ENCODE data around the gene LOXHD1. TPM values are rescaled to one million over a fixed set of nuclear protein-coding genes. Genes with fewer than 3 reads are reported as not detected.

LOXHD1 gene
- total RNA-seq, 4 donors from 2014 or later, result 0.16 TPM; not detected in 3

DNA sequence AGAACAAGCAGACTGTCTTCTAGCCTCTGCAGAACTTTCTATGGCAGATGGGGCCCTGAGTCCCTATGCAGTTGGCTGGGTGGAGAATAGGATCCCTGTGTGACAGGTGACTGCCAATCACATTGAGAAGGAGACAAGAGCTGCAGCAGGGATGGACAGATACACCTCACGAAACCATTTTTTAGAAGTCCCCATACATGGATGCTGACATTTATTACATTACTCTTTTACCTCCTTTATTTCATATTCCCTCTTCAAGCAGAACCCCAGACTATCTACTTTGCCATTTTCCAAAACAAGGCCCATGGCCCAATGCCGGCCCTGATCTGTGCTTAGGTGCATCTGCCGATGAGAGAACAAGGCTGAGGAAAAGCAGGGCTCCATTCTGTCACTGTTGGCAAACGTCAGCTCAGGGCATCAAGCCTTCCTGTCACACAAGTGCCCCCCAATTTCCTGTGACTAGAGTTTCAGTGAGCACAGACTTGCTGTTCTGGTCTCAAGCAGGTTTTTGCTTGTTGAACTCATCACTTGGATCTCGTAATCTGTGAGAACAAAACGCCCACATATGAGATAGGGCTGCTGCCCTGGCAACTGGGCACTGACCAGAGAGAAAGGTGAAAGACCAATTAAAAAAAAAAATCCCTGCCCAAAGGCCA lies 35.8 kb downstream of the LOXHD1 start:
- Histone ChIP-seq H3K4me3 (no peak overlapping the region), H3K9me3 (no peaks in the 10 kb centered on the region), H3K27me3 (no peaks in the 10 kb centered on the region), H3K36me3 (no peaks in the 10 kb centered on the region), H3K4me1 (no peaks in the 10 kb centered on the region), H3K27ac (no peak overlapping the region)
- in situ Hi-C loops (cut with MboI; ENCODE audit: low pct_ligation_motif_present in 1 of 4, low pct_unique_long_range_greater_than_20kb in 1 of 4, low sequenced_read_pairs in 3 of 4) (no loop called here), intact Hi-C loops (cut with DNase I; ENCODE audit: low total_unique reads) (no loop called here)
- TF ChIP-seq POLR2A (IDR thresholded peaks at IDR 0.05), result no peak
- TF ChIP-seq, protein P1, sequence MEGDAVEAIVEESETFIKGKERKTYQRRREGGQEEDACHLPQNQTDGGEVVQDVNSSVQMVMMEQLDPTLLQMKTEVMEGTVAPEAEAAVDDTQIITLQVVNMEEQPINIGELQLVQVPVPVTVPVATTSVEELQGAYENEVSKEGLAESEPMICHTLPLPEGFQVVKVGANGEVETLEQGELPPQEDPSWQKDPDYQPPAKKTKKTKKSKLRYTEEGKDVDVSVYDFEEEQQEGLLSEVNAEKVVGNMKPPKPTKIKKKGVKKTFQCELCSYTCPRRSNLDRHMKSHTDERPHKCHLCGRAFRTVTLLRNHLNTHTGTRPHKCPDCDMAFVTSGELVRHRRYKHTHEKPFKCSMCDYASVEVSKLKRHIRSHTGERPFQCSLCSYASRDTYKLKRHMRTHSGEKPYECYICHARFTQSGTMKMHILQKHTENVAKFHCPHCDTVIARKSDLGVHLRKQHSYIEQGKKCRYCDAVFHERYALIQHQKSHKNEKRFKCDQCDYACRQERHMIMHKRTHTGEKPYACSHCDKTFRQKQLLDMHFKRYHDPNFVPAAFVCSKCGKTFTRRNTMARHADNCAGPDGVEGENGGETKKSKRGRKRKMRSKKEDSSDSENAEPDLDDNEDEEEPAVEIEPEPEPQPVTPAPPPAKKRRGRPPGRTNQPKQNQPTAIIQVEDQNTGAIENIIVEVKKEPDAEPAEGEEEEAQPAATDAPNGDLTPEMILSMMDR (IDR thresholded peaks at IDR 0.05), result no peak
- no peak for TF ChIP-seq POLR2AphosphoS5 (IDR thresholded peaks at IDR 0.05)
- TF ChIP-seq EP300 (IDR thresholded peaks at IDR 0.05; ENCODE audit: low read depth), result no peak
- no peak for DNase-seq
- WGBS, 2 donors (ENCODE audit: low coverage in 1 of 2), result 76% methylated on average over 6 of the region's 6 CpGs

DNA sequence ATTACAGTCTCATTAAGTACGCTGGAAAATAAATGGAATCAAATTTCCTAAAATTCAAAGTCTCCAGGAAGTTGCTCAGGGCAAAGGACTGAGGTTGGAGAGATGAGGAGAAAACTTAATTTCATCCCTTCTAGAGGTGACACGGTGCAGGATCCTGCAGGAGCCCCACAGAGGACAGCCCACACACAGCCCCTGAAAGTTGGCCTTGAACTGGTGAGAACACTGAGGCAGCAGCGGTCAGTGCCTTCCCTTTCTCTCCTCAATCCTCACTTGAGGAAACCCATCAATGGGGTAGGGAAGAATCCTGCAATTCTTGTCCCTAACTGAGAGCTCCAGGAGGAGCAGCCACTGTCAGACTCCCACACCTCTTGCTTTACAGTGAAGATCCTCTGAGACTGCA lies 37.5 kb downstream of the LOXHD1 start:
- DNase-seq, result no peak
- WGBS, 2 donors (ENCODE audit: low coverage in 1 of 2), result 78 to 86% methylated on average over 1 to 3 of the region's 3 CpGs
- H3K27ac ChIP-seq, result no peak overlapping the region
- H3K9me3 ChIP-seq, result no peaks in the 10 kb centered on the region
- H3K4me1 ChIP-seq, result no peaks in the 10 kb centered on the region
- TF ChIP-seq, protein P1 (IDR thresholded peaks at IDR 0.05), result no peak
- TF ChIP-seq POLR2AphosphoS5 (IDR thresholded peaks at IDR 0.05), result no peak
- no peak for TF ChIP-seq POLR2A (IDR thresholded peaks at IDR 0.05)
- TF ChIP-seq EP300 (IDR thresholded peaks at IDR 0.05; ENCODE audit: low read depth), result no peak
- intact Hi-C loops (cut with DNase I; ENCODE audit: low total_unique reads), result no loop called here
- in situ Hi-C loops (cut with MboI; ENCODE audit: low pct_ligation_motif_present in 1 of 4, low pct_unique_long_range_greater_than_20kb in 1 of 4, low sequenced_read_pairs in 3 of 4), result no loop called here
- H3K4me3 ChIP-seq, result no peak overlapping the region
- no peaks in the 10 kb centered on the region for H3K36me3 ChIP-seq
- H3K27me3 ChIP-seq, result no peaks in the 10 kb centered on the region

DNA sequence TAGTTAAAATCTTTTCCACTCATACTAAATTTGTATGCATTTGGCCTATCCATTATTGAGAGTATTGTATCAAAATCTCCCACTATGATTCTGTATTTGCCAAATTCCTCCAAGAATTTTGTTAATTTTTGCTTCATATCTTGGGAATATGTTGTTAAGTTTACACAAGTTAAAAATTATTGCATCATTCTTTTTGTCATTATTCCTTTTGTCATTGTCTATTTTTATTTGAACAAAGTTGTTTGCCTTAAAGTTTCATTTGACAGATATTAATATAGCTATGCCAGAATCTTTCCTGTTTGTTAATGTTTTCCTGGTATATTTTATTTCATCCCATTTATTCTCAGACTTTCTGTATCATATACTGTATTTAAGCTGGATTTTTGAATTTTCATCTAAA lies 41.3 kb downstream of the LOXHD1 start:
- in situ Hi-C loops (cut with MboI; ENCODE audit: low pct_ligation_motif_present in 1 of 4, low pct_unique_long_range_greater_than_20kb in 1 of 4, low sequenced_read_pairs in 3 of 4) (no loop called here), intact Hi-C loops (cut with DNase I; ENCODE audit: low total_unique reads) (no loop called here)
- no peak overlapping the region for H3K4me3 ChIP-seq
- H3K4me1 ChIP-seq, result no peaks in the 10 kb centered on the region
- H3K27me3 ChIP-seq, result peaks cover 8% of the 10 kb centered on the region
- no peak overlapping the region for H3K27ac ChIP-seq
- H3K36me3 ChIP-seq, result no peaks in the 10 kb centered on the region
- no peak for DNase-seq
- TF ChIP-seq, protein P1 (IDR thresholded peaks at IDR 0.05), result no peak
- TF ChIP-seq POLR2AphosphoS5 (IDR thresholded peaks at IDR 0.05), result no peak
- no peak for TF ChIP-seq EP300 (IDR thresholded peaks at IDR 0.05; ENCODE audit: low read depth)
- TF ChIP-seq POLR2A (IDR thresholded peaks at IDR 0.05), result no peak
- H3K9me3 ChIP-seq, result no peaks in the 10 kb centered on the region

DNA sequence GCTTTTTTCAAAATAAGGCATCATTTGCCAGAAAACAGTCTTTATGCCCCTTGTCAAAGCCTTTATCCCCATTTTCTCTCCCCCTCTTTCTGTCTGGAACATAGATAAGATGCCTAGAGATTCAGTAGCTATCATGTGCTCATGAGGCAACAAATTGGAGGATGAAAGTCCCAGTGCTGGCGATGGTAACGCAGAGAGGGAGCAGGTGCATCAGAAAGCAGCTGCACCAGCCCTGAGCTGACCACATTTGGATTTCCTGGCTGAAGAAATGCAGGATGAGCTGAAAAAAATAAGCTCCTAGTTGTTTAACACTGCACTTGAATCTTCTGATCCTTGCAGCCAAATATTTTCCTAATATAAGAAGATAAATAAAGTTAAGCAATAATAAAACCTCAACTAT lies 48.0 kb downstream of the LOXHD1 start:
- H3K36me3 ChIP-seq, result no peaks in the 10 kb centered on the region
- H3K4me1 ChIP-seq, result no peaks in the 10 kb centered on the region
- DNase-seq, result no peak
- peaks cover 8% of the 10 kb centered on the region for H3K27me3 ChIP-seq
- no peak for TF ChIP-seq EP300 (IDR thresholded peaks at IDR 0.05; ENCODE audit: low read depth)
- TF ChIP-seq POLR2A (IDR thresholded peaks at IDR 0.05), result no peak
- TF ChIP-seq, protein P1 (IDR thresholded peaks at IDR 0.05), result no peak
- no peak for TF ChIP-seq POLR2AphosphoS5 (IDR thresholded peaks at IDR 0.05)
- no peak overlapping the region for H3K4me3 ChIP-seq
- in situ Hi-C loops (cut with MboI; ENCODE audit: low pct_ligation_motif_present in 1 of 4, low pct_unique_long_range_greater_than_20kb in 1 of 4, low sequenced_read_pairs in 3 of 4) (no loop called here), intact Hi-C loops (cut with DNase I; ENCODE audit: low total_unique reads) (no loop called here)
- H3K27ac ChIP-seq, result no peak overlapping the region
- H3K9me3 ChIP-seq, result no peaks in the 10 kb centered on the region
- WGBS, 2 donors (ENCODE audit: low coverage in 1 of 2), result 60 to 62% methylated on average over 1 to 2 of the region's 2 CpGs
